B cell (primary cell): ENCODE results near the gene TSN. TPM values are rescaled to one million over a fixed set of nuclear protein-coding genes. Genes with fewer than 3 reads are reported as not detected.
A peak's percentile ranks its signal among the peaks of the same experiment; 100 is the strongest.

ENCODE experiments used
- ATAC-seq: fragments of 200-7000 bp; cut with Tn5 transposase; one replicate; pipeline ENCODE4 v1.10.0; 2021; ENCODE audit warnings: low read depth, mild to moderate bottlenecking, moderate number of reproducible peaks, moderate library complexity
- CTCF ChIA-PET: fragments of 350-600 bp; sonication (Branson Sonifier 250); formaldehyde crosslinking; loops from one replicate; lab custom pipeline; 2021; ENCODE audit warnings: antibody characterized with exemption, inconsistent platforms; lab: Charles Lee
- POLR2A ChIA-PET: fragments of 350-600 bp; sonication (Branson Sonifier 250); formaldehyde crosslinking; loops from one replicate; lab custom pipeline; 2021; ENCODE audit warnings: antibody characterized with exemption; lab: Charles Lee
- DNase-seq: peaks from one replicate; pipeline ENCODE4 v3.0.0; 2013
- H2AFZ ChIP-seq: 2 replicates; pipeline ENCODE4 v1.6.1; 2012; ENCODE audit warnings: mild to moderate bottlenecking, low read depth, low read length; ENCODE audit not compliant: insufficient read depth, poor library complexity, severe bottlenecking
- H3K27ac ChIP-seq, 2 donors: 1 replicate in 1 of 2; 2 replicates in 1 of 2; pipeline ENCODE4 v1.5.1; 2012 to 2013; ENCODE audit warnings: low read length in 2 of 2, mild to moderate bottlenecking in 2 of 2, moderate library complexity in 1 of 2
- H3K27me3 ChIP-seq, 4 experiments: fragments of 200-600 bp in 1 of 4; sonication (generic) in 1 of 4; replicated peaks in 1 of 4; 1 replicate in 2 of 4; 2 replicates in 2 of 4; pipeline versions ENCODE4 v1.6.1 to v1.7.0; 2013 to 2016; ENCODE audit warnings: low read length in 3 of 4, mild to moderate bottlenecking in 2 of 4, mixed read lengths in 1 of 4, moderate library complexity in 1 of 4; ENCODE audit not compliant: insufficient read depth in 4 of 4, control insufficient read depth in 3 of 4; ENCODE audit errors: control extremely low read depth in 1 of 4
- H3K36me3 ChIP-seq, 2 experiments: replicated peaks in 1 of 2; 1 replicate in 1 of 2; 2 replicates in 1 of 2; pipeline versions ENCODE4 v1.6.1 to v1.7.1; 2013; ENCODE audit warnings: low read length in 1 of 2; ENCODE audit not compliant: insufficient read depth in 2 of 2, control insufficient read depth in 1 of 2; ENCODE audit errors: control extremely low read depth in 1 of 2, extremely low read depth in 1 of 2
- H3K4me1 ChIP-seq, 2 donors: fragments of 200-600 bp in 1 of 2; sonication (generic) in 1 of 2; 1 replicate in 1 of 2; 2 replicates in 1 of 2; pipeline versions ENCODE4 v1.5.1 to v1.6.1; 2013 to 2017; ENCODE audit warnings: low read length in 2 of 2; ENCODE audit not compliant: control insufficient read depth in 2 of 2, insufficient read depth in 2 of 2
- H3K4me2 ChIP-seq: replicated peaks from 2 replicates; pipeline ENCODE3; 2012; ENCODE audit warnings: mild to moderate bottlenecking, low read depth, low read length; ENCODE audit not compliant: poor library complexity, severe bottlenecking
- H3K4me3 ChIP-seq, 5 experiments: fragments of 200-600 bp in 1 of 5; sonication (generic) in 1 of 5; 1 replicate in 3 of 5; 2 replicates in 2 of 5; pipeline versions ENCODE4 v1.5.1 to v1.7.0; 2011 to 2016; ENCODE audit warnings: low read length in 4 of 5, mild to moderate bottlenecking in 4 of 5, low read depth in 2 of 5, control low read depth in 1 of 5, moderate library complexity in 1 of 5; ENCODE audit not compliant: insufficient read depth in 1 of 5; ENCODE audit errors: control extremely low read depth in 1 of 5, extremely low read depth in 1 of 5
- H3K79me2 ChIP-seq: fragments of 200-600 bp; sonication (generic); one replicate; pipeline ENCODE4 v1.6.0; 2016; ENCODE audit warnings: low read length; ENCODE audit not compliant: control insufficient read depth, insufficient read depth
- H3K9ac ChIP-seq: fragments of 200-600 bp; sonication (generic); 2 replicates; pipeline ENCODE4 v1.6.1; 2017; ENCODE audit warnings: mild to moderate bottlenecking, low read length, moderate library complexity
- H3K9me3 ChIP-seq, 3 donors: one replicate each; pipeline versions ENCODE4 v1.6.1 to v1.7.1; 2013; ENCODE audit warnings: low read length in 2 of 3; ENCODE audit not compliant: control insufficient read depth in 2 of 3, insufficient read depth in 1 of 3; ENCODE audit errors: control extremely low read depth in 1 of 3
- H4K20me1 ChIP-seq: 2 replicates; pipeline ENCODE4 v1.6.0; 2012; ENCODE audit warnings: mild to moderate bottlenecking, low read length; ENCODE audit not compliant: insufficient read depth, control insufficient read depth, poor library complexity, severe bottlenecking
- H3K27ac Mint-ChIP-seq: one replicate; pipeline ENCODE4 v1.8.0; 2021; ENCODE audit warnings: mixed read lengths
- H3K27me3 Mint-ChIP-seq: one replicate; pipeline ENCODE4 v1.8.0; 2021; ENCODE audit warnings: mixed read lengths
- H3K4me1 Mint-ChIP-seq: one replicate; pipeline ENCODE4 v1.8.0; 2021; ENCODE audit warnings: mixed read lengths
- H3K4me3 Mint-ChIP-seq: one replicate; pipeline ENCODE4 v1.8.0; 2021; ENCODE audit warnings: mixed read lengths
- H3K9me3 Mint-ChIP-seq: one replicate; pipeline ENCODE4 v1.8.0; 2022; ENCODE audit warnings: mixed read lengths; ENCODE audit not compliant: insufficient read depth
- EZH2 ChIP-seq: IDR thresholded peaks from 2 replicates; pipeline ENCODE4 v1.6.1; 2012; ENCODE audit warnings: borderline replicate concordance, low read depth, mild to moderate bottlenecking, moderate library complexity, low read length; ENCODE audit not compliant: insufficient read depth, poor library complexity, severe bottlenecking
- WGBS: methylation state at CpG from one replicate; pipeline ENCODE4 v1.1.5; 2013; ENCODE audit warnings: missing lambda C conversion rate; ENCODE audit not compliant: insufficient coverage; 5-methylcytosine and 5-hydroxymethylcytosine counted together
- intact Hi-C: fragments of 100-400 bp; cut with micrococcal nuclease; formaldehyde crosslinking; loops from one replicate; pipeline ENCODE4 v1.10.0; 2022
- polyA plus RNA-seq: library from polyadenylated mRNA; depleted of rRNA; stranded (reverse); fragments of >200 nt; gene quantifications from 2 replicates; pipeline ENCODE4 v1.2.3, GENCODE V29; 2012
- total RNA-seq, 2 donors: library from RNA; stranded (reverse); fragments of 120-200 nt in 1 of 2; gene quantifications; 1 replicate in 1 of 2; 2 replicates in 1 of 2; pipeline versions ENCODE4 v1.2.3 to v1.2.4, GENCODE V29; 2013 to 2022
- TF ChIP-seq, protein P1 (sequence below): fragments of 200-600 bp; IDR thresholded peaks from one replicate; pipeline ENCODE4 v1.8.0; 2022; ENCODE audit warnings: antibody characterized with exemption, mild to moderate bottlenecking

The TSN gene
- total and polyA plus RNA-seq, 2 donors (not counting 1 experiment from before 2014, with no cell fraction given) = 10.8 to 43.4 TPM

DNA sequence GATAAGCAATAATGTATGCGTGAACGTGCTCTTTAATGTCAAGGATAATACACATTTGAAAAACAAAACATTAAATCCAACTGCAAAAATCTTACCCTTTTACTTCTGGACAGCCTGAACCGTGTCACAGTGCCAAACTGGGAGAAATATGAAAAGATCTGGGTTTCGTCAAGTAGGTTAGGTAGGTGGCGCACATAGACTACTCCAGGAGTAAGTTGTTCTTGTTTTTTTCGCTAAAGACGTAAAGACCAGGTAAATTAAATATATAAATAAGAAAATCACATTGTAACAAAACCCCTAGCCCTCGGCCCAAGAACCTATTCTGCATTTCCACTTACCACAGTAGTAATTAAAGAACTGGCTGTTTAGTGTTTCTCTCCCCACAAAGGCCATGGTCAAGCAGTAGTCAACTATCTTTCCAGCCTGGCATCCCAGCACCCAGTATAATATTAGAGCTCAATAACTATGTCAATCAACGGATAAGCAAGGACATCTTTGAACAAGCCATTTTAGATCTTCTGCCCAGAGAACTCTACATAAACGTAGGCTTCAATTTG is 19.9 kb upstream of the TSN start:
- Histone ChIP-seq H3K9ac (peak overlapping the region; percentile 97), H3K27ac (peak overlapping the region in 1 of 2 donors; percentile 92), H3K4me3 (peak overlapping the region; percentile 84 to 99 (median 98)), H2AFZ (peak overlapping the region; percentile 98), H3K27me3 (no peaks in the 10 kb centered on the region), H3K9me3 (peaks cover 0 to 3% (median 0%) of the 10 kb centered on the region in 3 donors), H3K36me3 (peaks cover 4 to 33% of the 10 kb centered on the region in 2 experiments), H3K4me2 (peak overlapping the region; percentile 85), H3K79me2 (peaks cover 56% of the 10 kb centered on the region), H4K20me1 (peaks cover 15% of the 10 kb centered on the region), H3K4me1 (peaks cover 14 to 20% of the 10 kb centered on the region in 2 donors)
- Mint-ChIP-seq H3K4me3 (peak overlapping the region; percentile 97), H3K27ac (peak overlapping the region; percentile 93), H3K4me1 (peaks cover 19% of the 10 kb centered on the region), H3K27me3 (no peaks in the 10 kb centered on the region), H3K9me3 (no peaks in the 10 kb centered on the region)
- TF ChIP-seq, protein P1, sequence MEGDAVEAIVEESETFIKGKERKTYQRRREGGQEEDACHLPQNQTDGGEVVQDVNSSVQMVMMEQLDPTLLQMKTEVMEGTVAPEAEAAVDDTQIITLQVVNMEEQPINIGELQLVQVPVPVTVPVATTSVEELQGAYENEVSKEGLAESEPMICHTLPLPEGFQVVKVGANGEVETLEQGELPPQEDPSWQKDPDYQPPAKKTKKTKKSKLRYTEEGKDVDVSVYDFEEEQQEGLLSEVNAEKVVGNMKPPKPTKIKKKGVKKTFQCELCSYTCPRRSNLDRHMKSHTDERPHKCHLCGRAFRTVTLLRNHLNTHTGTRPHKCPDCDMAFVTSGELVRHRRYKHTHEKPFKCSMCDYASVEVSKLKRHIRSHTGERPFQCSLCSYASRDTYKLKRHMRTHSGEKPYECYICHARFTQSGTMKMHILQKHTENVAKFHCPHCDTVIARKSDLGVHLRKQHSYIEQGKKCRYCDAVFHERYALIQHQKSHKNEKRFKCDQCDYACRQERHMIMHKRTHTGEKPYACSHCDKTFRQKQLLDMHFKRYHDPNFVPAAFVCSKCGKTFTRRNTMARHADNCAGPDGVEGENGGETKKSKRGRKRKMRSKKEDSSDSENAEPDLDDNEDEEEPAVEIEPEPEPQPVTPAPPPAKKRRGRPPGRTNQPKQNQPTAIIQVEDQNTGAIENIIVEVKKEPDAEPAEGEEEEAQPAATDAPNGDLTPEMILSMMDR = no peak
- CTCF ChIA-PET = interaction anchor here (0.7 to 1.8 kb wide), 3 partner anchors 110 to 333 kb away, joined by 3 to 5 read pairs (median 5); partner anchors contain the start of gene RNU4ATAC
- no peak for ATAC-seq
- no peak for DNase-seq
- 0% methylated on average over 2 of the region's 10 CpGs for WGBS
- intact Hi-C loops = loop anchor here (1.0 to 5.0 kb wide), 3 partner anchors 86 to 1978 kb away; partner anchors contain the start of genes CLASP1, PTPN4 and RNU4ATAC
- POLR2A ChIA-PET = interaction anchor here (1.2 to 3.1 kb wide), 3 partner anchors 18 to 86 kb away, joined by 8 to 34 read pairs (median 11); partner anchors contain the start of genes CLASP1 and TSN

GRCh38 chr2:121736140-121736461 is 19.4 kb upstream of the TSN start:
- CTCF ChIA-PET = interaction anchor here (0.7 to 1.8 kb wide), 3 partner anchors 110 to 334 kb away, joined by 3 to 5 read pairs (median 5); partner anchors contain the start of gene RNU4ATAC
- peaks cover 14 to 20% of the 10 kb centered on the region in 2 donors for H3K4me1 ChIP-seq
- no peak for DNase-seq
- Mint-ChIP-seq H3K9me3 (no peaks in the 10 kb centered on the region), H3K27me3 (no peaks in the 10 kb centered on the region), H3K27ac (peak overlapping the region; percentile 93), H3K4me1 (peaks cover 19% of the 10 kb centered on the region), H3K4me3 (peak overlapping the region; percentile 97)
- no peak for TF ChIP-seq EZH2
- TF ChIP-seq, protein P1 = no peak
- intact Hi-C loops = loop anchor here (1.0 to 5.0 kb wide), 3 partner anchors 87 to 1979 kb away; partner anchors contain the start of genes CLASP1, PTPN4 and RNU4ATAC
- ATAC-seq = no peak
- no peaks in the 10 kb centered on the region for H3K27me3 ChIP-seq
- H3K36me3 ChIP-seq = peaks cover 4 to 29% of the 10 kb centered on the region in 2 experiments
- peak overlapping the region; percentile 85 for H3K4me2 ChIP-seq
- H3K79me2 ChIP-seq = peaks cover 51% of the 10 kb centered on the region
- peak overlapping the region; percentile 98 for H2AFZ ChIP-seq
- POLR2A ChIA-PET = interaction anchor here (0.6 to 3.1 kb wide), 9 partner anchors 10 to 206 kb away, joined by 3 to 34 read pairs (median 8); partner anchors contain the start of genes CLASP1, RNU4ATAC and TSN
- peak overlapping the region; percentile 84 to 99 (median 98) for H3K4me3 ChIP-seq
- peaks cover 0 to 3% (median 0%) of the 10 kb centered on the region in 3 donors for H3K9me3 ChIP-seq
- 0% methylated on average over 7 of the region's 8 CpGs for whole genome bisulfite sequencing
- peak overlapping the region; percentile 97 for H3K9ac ChIP-seq
- peaks cover 11% of the 10 kb centered on the region for H4K20me1 ChIP-seq
- peak overlapping the region; percentile 54 to 92 for H3K27ac ChIP-seq
